Memory B cell (primary cell): ENCODE measurements around the gene CDC42.
"Not testable (repeated sequence)": the region's sequence is repeated elsewhere in the genome, so short reads cannot be mapped to it uniquely, and the experiment has no call there.

Experiments used
- ATAC-seq: fragments of 150-1000 bp; cut with Tn5 transposase; 2 replicates; pipeline ENCODE4 v1.10.0; 2021; ENCODE audit warnings: low read depth, mild to moderate bottlenecking, moderate library complexity
- DNase-seq, 2 donors: peaks; one replicate each; pipeline ENCODE4 v3.0.0; 2022; ENCODE audit warnings: low spot score in 2 of 2
- H3K27ac Mint-ChIP-seq: one replicate; pipeline ENCODE4 v1.8.0; 2022; ENCODE audit warnings: mild to moderate bottlenecking, moderate library complexity, mixed read lengths
- H3K27me3 Mint-ChIP-seq: one replicate; pipeline ENCODE4 v1.8.0; 2022; ENCODE audit warnings: mixed read lengths
- H3K36me3 Mint-ChIP-seq: one replicate; pipeline ENCODE4 v1.8.0; 2022; ENCODE audit warnings: mild to moderate bottlenecking, mixed read lengths
- H3K4me1 Mint-ChIP-seq: one replicate; pipeline ENCODE4 v1.8.0; 2022; ENCODE audit warnings: mixed read lengths
- H3K4me3 Mint-ChIP-seq: one replicate; pipeline ENCODE4 v1.8.0; 2022; ENCODE audit warnings: mild to moderate bottlenecking, moderate library complexity, mixed read lengths
- H3K9me3 Mint-ChIP-seq: one replicate; pipeline ENCODE4 v1.8.0; 2022; ENCODE audit warnings: mixed read lengths

The CDC42 gene

GRCh38 chr1:22025368-22026155 is 26.9 kb upstream of the CDC42 start:
- DNase-seq, result peak; percentile 86 to 88
- Mint-ChIP-seq H3K36me3 (peaks cover 4% of the 10 kb centered on the region), H3K27ac (peak overlapping the region; percentile 98), H3K4me1 (peaks cover 24% of the 10 kb centered on the region), H3K9me3 (no peaks in the 10 kb centered on the region), H3K27me3 (no peaks in the 10 kb centered on the region), H3K4me3 (peak overlapping the region; percentile 91)
- ATAC-seq, result peak; percentile 74

GRCh38 chr1:22026924-22027289 is 25.6 kb upstream of the CDC42 start:
- H3K36me3 Mint-ChIP-seq, result peaks cover 4% of the 10 kb centered on the region
- peak overlapping the region; percentile 91 for H3K4me3 Mint-ChIP-seq
- peaks cover 31% of the 10 kb centered on the region for H3K4me1 Mint-ChIP-seq
- ATAC-seq, result no peak
- no peaks in the 10 kb centered on the region for H3K9me3 Mint-ChIP-seq
- peak overlapping the region; percentile 98 for H3K27ac Mint-ChIP-seq
- H3K27me3 Mint-ChIP-seq, result no peaks in the 10 kb centered on the region
- DNase-seq, result no peak

GRCh38 chr1:22030057-22030456 is 22.5 kb upstream of the CDC42 start:
- no peak for ATAC-seq
- H3K36me3 Mint-ChIP-seq, result peaks cover 4% of the 10 kb centered on the region
- no peak overlapping the region for H3K4me3 Mint-ChIP-seq
- DNase-seq, result no peak
- no peaks in the 10 kb centered on the region for H3K9me3 Mint-ChIP-seq
- H3K27ac Mint-ChIP-seq, result peak overlapping the region; percentile 24
- H3K4me1 Mint-ChIP-seq, result peaks cover 16% of the 10 kb centered on the region
- H3K27me3 Mint-ChIP-seq, result no peaks in the 10 kb centered on the region

- Mint-ChIP-seq H3K27ac (no peak overlapping the region), H3K9me3 (no peaks in the 10 kb centered on the region), H3K4me3 (no peak overlapping the region), H3K4me1 (peaks cover 16% of the 10 kb centered on the region), H3K27me3 (no peaks in the 10 kb centered on the region), H3K36me3 (peaks cover 4% of the 10 kb centered on the region)
- ATAC-seq, result no peak
- DNase-seq, result no peak
Measured at GRCh38 chr1:22030473-22030872, 22.0 kb upstream of the CDC42 start.

- no peak for DNase-seq
- Mint-ChIP-seq H3K4me1 (peaks cover 14% of the 10 kb centered on the region), H3K4me3 (peak overlapping the region; percentile 56), H3K36me3 (peaks cover 2% of the 10 kb centered on the region), H3K27ac (peak overlapping the region; percentile 79), H3K27me3 (no peaks in the 10 kb centered on the region), H3K9me3 (no peaks in the 10 kb centered on the region)
- ATAC-seq, result peak; percentile 65
Measured at GRCh38 chr1:22031214-22031962, 21.1 kb upstream of the CDC42 start.

GRCh38 chr1:22034834-22035233 is 17.7 kb upstream of the CDC42 start:
- H3K4me1 Mint-ChIP-seq, result peaks cover 14% of the 10 kb centered on the region
- H3K36me3 Mint-ChIP-seq, H3K27me3 Mint-ChIP-seq, DNase-seq, H3K27ac Mint-ChIP-seq, H3K4me3 Mint-ChIP-seq, H3K9me3 Mint-ChIP-seq, ATAC-seq: not testable (repeated sequence)

GRCh38 chr1:22037520-22037919 is 15.0 kb upstream of the CDC42 start:
- Mint-ChIP-seq H3K36me3 (no peaks in the 10 kb centered on the region), H3K4me3 (no peak overlapping the region), H3K4me1 (peaks cover 16% of the 10 kb centered on the region), H3K9me3 (no peaks in the 10 kb centered on the region), H3K27ac (peak overlapping the region; percentile 79), H3K27me3 (no peaks in the 10 kb centered on the region)
- DNase-seq (no peak), ATAC-seq (no peak)

GRCh38 chr1:22038036-22038435 is 14.5 kb upstream of the CDC42 start:
- Mint-ChIP-seq H3K4me1 (peaks cover 21% of the 10 kb centered on the region), H3K27ac (peak overlapping the region; percentile 79), H3K27me3 (no peaks in the 10 kb centered on the region), H3K4me3 (no peak overlapping the region), H3K9me3 (no peaks in the 10 kb centered on the region), H3K36me3 (no peaks in the 10 kb centered on the region)
- ATAC-seq, result no peak
- no peak for DNase-seq

GRCh38 chr1:22039594-22040285 is 12.8 kb upstream of the CDC42 start:
- peak; percentile 96 for ATAC-seq
- H3K36me3 Mint-ChIP-seq, result no peaks in the 10 kb centered on the region
- no peaks in the 10 kb centered on the region for H3K27me3 Mint-ChIP-seq
- DNase-seq, result peak; percentile 67 to 89
- H3K4me1 Mint-ChIP-seq, result peaks cover 24% of the 10 kb centered on the region
- H3K4me3 Mint-ChIP-seq, result peak overlapping the region; percentile 82
- H3K27ac Mint-ChIP-seq, result peak overlapping the region; percentile 99
- no peaks in the 10 kb centered on the region for H3K9me3 Mint-ChIP-seq

GRCh38 chr1:22040286-22040623 is 12.3 kb upstream of the CDC42 start:
- H3K4me3 Mint-ChIP-seq, result peak overlapping the region; percentile 82
- no peak for ATAC-seq
- H3K4me1 Mint-ChIP-seq, result peaks cover 27% of the 10 kb centered on the region
- no peak for DNase-seq
- peaks cover 3% of the 10 kb centered on the region for H3K36me3 Mint-ChIP-seq
- H3K9me3 Mint-ChIP-seq, result peaks cover 1% of the 10 kb centered on the region
- no peaks in the 10 kb centered on the region for H3K27me3 Mint-ChIP-seq
- peak overlapping the region; percentile 99 for H3K27ac Mint-ChIP-seq

GRCh38 chr1:22041505-22041904 is 11.0 kb upstream of the CDC42 start:
- DNase-seq, result no peak
- no peak for ATAC-seq
- H3K4me1 Mint-ChIP-seq, result peaks cover 30% of the 10 kb centered on the region
- no peaks in the 10 kb centered on the region for H3K27me3 Mint-ChIP-seq
- H3K9me3 Mint-ChIP-seq, result peaks cover 4% of the 10 kb centered on the region
- H3K4me3 Mint-ChIP-seq, result peak overlapping the region; percentile 1
- peaks cover 5% of the 10 kb centered on the region for H3K36me3 Mint-ChIP-seq
- peak overlapping the region; percentile 93 for H3K27ac Mint-ChIP-seq

GRCh38 chr1:22043198-22043769 is 9.2 kb upstream of the CDC42 start:
- Mint-ChIP-seq H3K9me3 (peaks cover 4% of the 10 kb centered on the region), H3K4me3 (no peak overlapping the region), H3K27ac (peak overlapping the region; percentile 30), H3K27me3 (no peaks in the 10 kb centered on the region), H3K4me1 (peaks cover 28% of the 10 kb centered on the region), H3K36me3 (peaks cover 5% of the 10 kb centered on the region)
- DNase-seq, result no peak
- no peak for ATAC-seq

- no peak overlapping the region for H3K4me3 Mint-ChIP-seq
- no peak for DNase-seq
- no peaks in the 10 kb centered on the region for H3K27me3 Mint-ChIP-seq
- H3K36me3 Mint-ChIP-seq, result peaks cover 5% of the 10 kb centered on the region
- H3K9me3 Mint-ChIP-seq, result peaks cover 4% of the 10 kb centered on the region
- H3K4me1 Mint-ChIP-seq, result peaks cover 30% of the 10 kb centered on the region
- H3K27ac Mint-ChIP-seq, result peak overlapping the region; percentile 45
- no peak for ATAC-seq
Measured at GRCh38 chr1:22044690-22045420, 7.7 kb upstream of the CDC42 start.
